C4-2B (cell line): ENCODE data around the gene ID2.
"Not testable (repeated sequence)": the region's sequence is repeated elsewhere in the genome, so short reads cannot be mapped to it uniquely, and the experiment has no call there.

Source experiments
- H3K27ac ChIP-seq: fragments of 450-650 bp; 2 replicates; pipeline ENCODE4 v1.5.1; 2017
- ZFX ChIP-seq: fragments of 450-650 bp; IDR thresholded peaks from 2 replicates; pipeline ENCODE4 v1.6.1; 2017
- TF ChIP-seq, protein P1 (sequence below): fragments of 450-650 bp; conservative IDR thresholded peaks from 2 replicates; pipeline ENCODE4 v1.5.1; 2017; ENCODE audit warnings: mild to moderate bottlenecking

The ID2 gene

DNA sequence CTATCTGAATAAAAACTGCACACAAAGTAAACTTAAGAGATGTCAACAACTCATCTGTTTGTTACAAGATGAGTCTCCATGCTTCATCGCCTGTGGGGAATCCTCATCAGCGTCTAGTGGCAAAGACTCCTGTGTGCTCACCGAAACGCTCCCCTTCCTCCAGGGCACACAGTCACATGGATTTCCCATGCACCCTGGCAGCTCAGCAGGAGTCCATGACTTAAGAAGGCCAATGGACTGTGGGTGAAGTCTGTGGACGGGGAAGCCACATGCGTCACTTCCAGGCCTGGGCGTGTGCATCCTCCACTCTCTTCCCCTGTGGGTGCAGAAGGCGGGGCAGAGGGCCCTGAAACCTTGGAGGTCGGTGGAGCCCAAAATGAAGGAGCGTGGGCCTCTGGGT lies 41.1 kb downstream of the ID2 start:
- TF ChIP-seq, protein P1, sequence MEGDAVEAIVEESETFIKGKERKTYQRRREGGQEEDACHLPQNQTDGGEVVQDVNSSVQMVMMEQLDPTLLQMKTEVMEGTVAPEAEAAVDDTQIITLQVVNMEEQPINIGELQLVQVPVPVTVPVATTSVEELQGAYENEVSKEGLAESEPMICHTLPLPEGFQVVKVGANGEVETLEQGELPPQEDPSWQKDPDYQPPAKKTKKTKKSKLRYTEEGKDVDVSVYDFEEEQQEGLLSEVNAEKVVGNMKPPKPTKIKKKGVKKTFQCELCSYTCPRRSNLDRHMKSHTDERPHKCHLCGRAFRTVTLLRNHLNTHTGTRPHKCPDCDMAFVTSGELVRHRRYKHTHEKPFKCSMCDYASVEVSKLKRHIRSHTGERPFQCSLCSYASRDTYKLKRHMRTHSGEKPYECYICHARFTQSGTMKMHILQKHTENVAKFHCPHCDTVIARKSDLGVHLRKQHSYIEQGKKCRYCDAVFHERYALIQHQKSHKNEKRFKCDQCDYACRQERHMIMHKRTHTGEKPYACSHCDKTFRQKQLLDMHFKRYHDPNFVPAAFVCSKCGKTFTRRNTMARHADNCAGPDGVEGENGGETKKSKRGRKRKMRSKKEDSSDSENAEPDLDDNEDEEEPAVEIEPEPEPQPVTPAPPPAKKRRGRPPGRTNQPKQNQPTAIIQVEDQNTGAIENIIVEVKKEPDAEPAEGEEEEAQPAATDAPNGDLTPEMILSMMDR = no peak
- H3K27ac ChIP-seq = no peak overlapping the region

- H3K27ac ChIP-seq = no peak overlapping the region
- no peak for TF ChIP-seq ZFX
- TF ChIP-seq, protein P1 = no peak
Observed at GRCh38 chr2:8725838-8726237, 44.0 kb downstream of the ID2 start.

DNA sequence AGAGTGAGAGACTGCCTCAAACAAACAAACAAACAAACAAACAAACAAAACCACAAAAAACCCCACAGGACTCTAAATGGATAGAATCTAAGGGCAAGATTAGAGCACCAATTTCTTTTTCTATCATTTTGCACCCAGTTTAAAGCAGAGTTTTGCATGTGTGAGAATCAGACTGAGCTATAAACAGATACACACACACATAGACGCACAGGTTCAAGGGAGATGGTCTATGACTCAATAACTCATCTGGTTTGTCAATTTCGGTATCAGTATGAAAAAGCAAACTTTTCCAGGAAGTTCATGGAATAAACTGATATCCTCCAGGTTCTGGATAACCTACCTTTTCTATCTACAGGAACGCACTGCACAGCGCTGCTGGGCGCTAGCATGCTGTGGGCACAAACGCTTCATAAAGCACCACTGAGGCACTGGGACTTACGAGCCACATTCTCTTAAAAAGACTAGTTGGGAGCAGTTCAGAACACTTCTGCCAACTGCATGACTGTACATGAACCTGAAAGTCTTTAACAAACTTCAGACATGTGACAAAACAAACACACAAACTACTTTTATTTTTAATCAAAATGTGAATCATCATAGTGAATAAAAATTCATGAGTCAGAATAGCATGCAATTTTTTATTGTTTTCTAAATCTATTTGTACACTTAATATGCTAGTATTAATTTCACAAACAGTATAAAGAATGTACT lies 46.6 kb downstream of the ID2 start:
- H3K27ac ChIP-seq = no peak overlapping the region
- TF ChIP-seq, protein P1 = no peak
- no peak for TF ChIP-seq ZFX

DNA sequence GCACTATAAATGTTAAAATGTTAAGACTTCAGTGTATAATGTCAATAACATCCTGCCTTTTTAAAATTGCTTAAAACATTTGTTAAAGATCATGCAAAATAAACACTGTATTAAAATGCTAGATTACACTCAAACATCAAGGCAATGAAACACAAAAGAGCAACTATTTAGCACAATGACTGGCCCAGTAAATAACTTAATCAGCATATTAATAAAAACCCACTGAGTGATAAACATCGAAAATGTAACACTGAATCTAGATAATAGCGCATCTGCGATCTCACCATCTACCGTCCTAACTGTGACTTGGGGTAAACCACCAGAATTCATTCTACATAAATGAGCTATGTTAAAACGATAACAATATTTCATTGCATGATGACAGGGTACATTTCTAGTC lies 47.2 kb downstream of the ID2 start:
- H3K27ac ChIP-seq = not testable (repeated sequence)

DNA sequence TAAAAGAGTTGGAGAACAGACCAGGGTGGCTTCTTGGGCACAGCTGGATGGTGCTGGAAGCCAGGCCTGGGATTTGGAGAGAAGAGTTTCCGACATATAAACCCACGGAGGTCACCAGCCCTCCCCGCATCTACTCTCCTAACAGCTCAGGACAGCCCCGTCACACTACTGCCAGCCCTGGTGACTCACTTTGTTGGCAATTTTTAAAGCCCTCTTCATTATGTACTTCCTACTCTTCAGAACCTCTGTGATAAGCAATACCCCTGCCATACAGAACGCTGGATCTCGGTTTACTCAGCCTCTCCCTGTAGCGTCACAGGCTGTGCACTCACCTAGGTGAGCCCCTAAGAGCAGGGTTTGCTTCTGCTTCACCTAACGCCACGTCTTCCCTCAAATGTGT lies 48.1 kb downstream of the ID2 start:
- TF ChIP-seq, protein P1 = no peak
- H3K27ac ChIP-seq = no peak overlapping the region

DNA sequence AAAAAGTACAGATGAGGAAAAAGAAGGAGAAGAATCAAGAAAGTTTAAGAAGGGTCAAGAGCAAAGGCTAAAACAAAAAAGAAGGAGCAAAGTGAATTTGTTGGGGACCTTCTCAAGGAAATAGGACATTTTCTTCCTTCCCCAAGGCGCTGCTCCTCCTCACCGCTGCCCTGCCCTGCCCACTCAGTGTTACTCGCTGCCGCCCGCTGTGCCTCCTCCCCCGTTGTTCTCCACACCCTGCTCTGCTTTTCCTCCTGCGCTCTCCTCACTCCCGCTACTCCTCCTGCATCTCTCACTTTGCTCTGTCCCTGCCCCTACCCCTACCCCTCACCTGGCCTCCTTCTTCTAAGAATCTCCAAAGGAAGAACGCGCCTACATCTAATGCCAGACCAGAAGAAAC lies 50.7 kb downstream of the ID2 start:
- no peak overlapping the region for H3K27ac ChIP-seq
- TF ChIP-seq, protein P1 = no peak
- TF ChIP-seq ZFX = no peak
